Ishikawa (cell line): ENCODE measurements around the gene AFG3L2.

Experiments used
- CEBPB ChIP-seq: IDR thresholded peaks from 2 replicates; pipeline ENCODE4 v1.6.1; 2012
- EGR1 ChIP-seq: IDR thresholded peaks from 2 replicates; pipeline ENCODE4 v1.6.1; 2012
- EP300 ChIP-seq: IDR thresholded peaks from 2 replicates; pipeline ENCODE4 v1.6.1; 2012; ENCODE audit warnings: borderline replicate concordance
- NFIC ChIP-seq: IDR thresholded peaks from 2 replicates; pipeline ENCODE4 v1.6.1; 2012
- RAD21 ChIP-seq: IDR thresholded peaks from 2 replicates; pipeline ENCODE4 v1.6.1; 2012; ENCODE audit warnings: low read depth
- TAF1 ChIP-seq: IDR thresholded peaks from 2 replicates; pipeline ENCODE4 v1.6.1; 2012; ENCODE audit warnings: low read depth, mild to moderate bottlenecking
- TCF12 ChIP-seq: IDR thresholded peaks from 2 replicates; pipeline ENCODE4 v1.6.1; 2012; ENCODE audit warnings: low read depth
- TEAD4 ChIP-seq: IDR thresholded peaks from 2 replicates; pipeline ENCODE4 v1.6.1; 2012
- YY1 ChIP-seq: IDR thresholded peaks from 2 replicates; pipeline ENCODE4 v1.6.1; 2012; ENCODE audit warnings: low read depth
- ZBTB7A ChIP-seq: IDR thresholded peaks from 2 replicates; pipeline ENCODE4 v1.6.1; 2012; ENCODE audit warnings: low read depth
- TF ChIP-seq, protein P1 (sequence below): IDR thresholded peaks from 2 replicates; pipeline ENCODE4 v1.6.1; 2012
- TF ChIP-seq, protein P2 (sequence below): IDR thresholded peaks from 2 replicates; pipeline ENCODE4 v1.6.1; 2012; ENCODE audit warnings: low read depth, mild to moderate bottlenecking

GRCh38 chr18:12330766-12331165 lies 46.3 kb downstream of the AFG3L2 start:
- TF ChIP-seq RAD21, result no peak
- no peak for TF ChIP-seq TCF12
- no peak for TF ChIP-seq EGR1
- TF ChIP-seq NFIC, result no peak
- TF ChIP-seq YY1, result no peak
- TF ChIP-seq TEAD4, result no peak
- TF ChIP-seq, protein P1, sequence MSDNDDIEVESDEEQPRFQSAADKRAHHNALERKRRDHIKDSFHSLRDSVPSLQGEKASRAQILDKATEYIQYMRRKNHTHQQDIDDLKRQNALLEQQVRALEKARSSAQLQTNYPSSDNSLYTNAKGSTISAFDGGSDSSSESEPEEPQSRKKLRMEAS, result no peak
- TF ChIP-seq TAF1, result no peak
- TF ChIP-seq, protein P2, sequence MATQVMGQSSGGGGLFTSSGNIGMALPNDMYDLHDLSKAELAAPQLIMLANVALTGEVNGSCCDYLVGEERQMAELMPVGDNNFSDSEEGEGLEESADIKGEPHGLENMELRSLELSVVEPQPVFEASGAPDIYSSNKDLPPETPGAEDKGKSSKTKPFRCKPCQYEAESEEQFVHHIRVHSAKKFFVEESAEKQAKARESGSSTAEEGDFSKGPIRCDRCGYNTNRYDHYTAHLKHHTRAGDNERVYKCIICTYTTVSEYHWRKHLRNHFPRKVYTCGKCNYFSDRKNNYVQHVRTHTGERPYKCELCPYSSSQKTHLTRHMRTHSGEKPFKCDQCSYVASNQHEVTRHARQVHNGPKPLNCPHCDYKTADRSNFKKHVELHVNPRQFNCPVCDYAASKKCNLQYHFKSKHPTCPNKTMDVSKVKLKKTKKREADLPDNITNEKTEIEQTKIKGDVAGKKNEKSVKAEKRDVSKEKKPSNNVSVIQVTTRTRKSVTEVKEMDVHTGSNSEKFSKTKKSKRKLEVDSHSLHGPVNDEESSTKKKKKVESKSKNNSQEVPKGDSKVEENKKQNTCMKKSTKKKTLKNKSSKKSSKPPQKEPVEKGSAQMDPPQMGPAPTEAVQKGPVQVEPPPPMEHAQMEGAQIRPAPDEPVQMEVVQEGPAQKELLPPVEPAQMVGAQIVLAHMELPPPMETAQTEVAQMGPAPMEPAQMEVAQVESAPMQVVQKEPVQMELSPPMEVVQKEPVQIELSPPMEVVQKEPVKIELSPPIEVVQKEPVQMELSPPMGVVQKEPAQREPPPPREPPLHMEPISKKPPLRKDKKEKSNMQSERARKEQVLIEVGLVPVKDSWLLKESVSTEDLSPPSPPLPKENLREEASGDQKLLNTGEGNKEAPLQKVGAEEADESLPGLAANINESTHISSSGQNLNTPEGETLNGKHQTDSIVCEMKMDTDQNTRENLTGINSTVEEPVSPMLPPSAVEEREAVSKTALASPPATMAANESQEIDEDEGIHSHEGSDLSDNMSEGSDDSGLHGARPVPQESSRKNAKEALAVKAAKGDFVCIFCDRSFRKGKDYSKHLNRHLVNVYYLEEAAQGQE, result no peak
- no peak for TF ChIP-seq EP300
- TF ChIP-seq CEBPB, result no peak
- TF ChIP-seq ZBTB7A, result no peak
